Stimulated activated CD4-positive, alpha-beta T cell treated with anti-CD3 and anti-CD28 coated beads, TNF-alpha, amount 100 ng/mL, for 1 hour (primary cell): ENCODE results near the gene HCFC2.

ENCODE experiments used
- DNase-seq, 3 donors: peaks; one replicate each; pipeline ENCODE4 v3.0.0-alpha.2; 2020; ENCODE audit warnings: low read depth in 3 of 3, low spot score in 1 of 3

The HCFC2 gene

GRCh38 chr12:104056419-104056972 is 7.8 kb upstream of the HCFC2 start:
- DNase-seq: no peak

- DNase-seq: no peak
These were observed 6.5 kb upstream of the HCFC2 start for GRCh38 chr12:104057771-104058197.

- no peak for DNase-seq
These were observed 5.5 kb upstream of the HCFC2 start for GRCh38 chr12:104058802-104059201.

GRCh38 chr12:104059963-104060362 is 4.4 kb upstream of the HCFC2 start:
- DNase-seq: no peak

- no peak for DNase-seq
These were observed 3.5 kb upstream of the HCFC2 start for GRCh38 chr12:104060791-104061190.

GRCh38 chr12:104063712-104064030 is 660 bp upstream of the HCFC2 start:
- DNase-seq: peak in 1 of 3 donors; percentile 4

- no peak for DNase-seq
These were observed 604 bp downstream of the HCFC2 start for GRCh38 chr12:104064842-104065427.

- no peak for DNase-seq
These were observed 7.8 kb downstream of the HCFC2 start for GRCh38 chr12:104072099-104072498.

GRCh38 chr12:104073699-104074098 is 9.4 kb downstream of the HCFC2 start:
- DNase-seq: no peak

- DNase-seq: no peak
These were observed 14.7 kb downstream of the HCFC2 start for GRCh38 chr12:104079024-104079423.

GRCh38 chr12:104080764-104081163 is 16.4 kb downstream of the HCFC2 start:
- DNase-seq: no peak

- no peak for DNase-seq
These were observed 19.6 kb downstream of the HCFC2 start for GRCh38 chr12:104083769-104084475.

- DNase-seq: no peak
These were observed 26.4 kb downstream of the HCFC2 start for GRCh38 chr12:104090685-104091084.

- no peak for DNase-seq
These were observed 26.8 kb downstream of the HCFC2 start for GRCh38 chr12:104091136-104091535.

GRCh38 chr12:104094284-104094683 is 30.0 kb downstream of the HCFC2 start:
- DNase-seq: no peak

GRCh38 chr12:104095289-104095688 is 31.0 kb downstream of the HCFC2 start:
- DNase-seq: no peak

GRCh38 chr12:104097954-104098353 is 33.6 kb downstream of the HCFC2 start:
- DNase-seq: no peak

- DNase-seq: no peak
These were observed 41.1 kb downstream of the HCFC2 start for GRCh38 chr12:104105461-104105860.

- no peak for DNase-seq
These were observed 42.6 kb downstream of the HCFC2 start for GRCh38 chr12:104106965-104107364.

GRCh38 chr12:104108755-104109445 is 44.6 kb downstream of the HCFC2 start:
- DNase-seq: peak; percentile 56 to 82 (median 64)

GRCh38 chr12:104109446-104110271 is 45.3 kb downstream of the HCFC2 start:
- DNase-seq: no peak
